VCaP (cell line): ENCODE measurements around the gene KLK6.
"Not testable (repeated sequence)": the region's sequence is repeated elsewhere in the genome, so short reads cannot be mapped to it uniquely, and the experiment has no call there.

Experiments used
- H3K27ac ChIP-seq: fragments of 450-650 bp; 2 replicates; pipeline ENCODE4 v1.5.1; 2017
- TF ChIP-seq, protein P1 (sequence below): fragments of 450-650 bp; conservative IDR thresholded peaks from 2 replicates; pipeline ENCODE4 v1.5.1; 2017; ENCODE audit warnings: mild to moderate bottlenecking, moderate library complexity

Gene KLK6

DNA sequence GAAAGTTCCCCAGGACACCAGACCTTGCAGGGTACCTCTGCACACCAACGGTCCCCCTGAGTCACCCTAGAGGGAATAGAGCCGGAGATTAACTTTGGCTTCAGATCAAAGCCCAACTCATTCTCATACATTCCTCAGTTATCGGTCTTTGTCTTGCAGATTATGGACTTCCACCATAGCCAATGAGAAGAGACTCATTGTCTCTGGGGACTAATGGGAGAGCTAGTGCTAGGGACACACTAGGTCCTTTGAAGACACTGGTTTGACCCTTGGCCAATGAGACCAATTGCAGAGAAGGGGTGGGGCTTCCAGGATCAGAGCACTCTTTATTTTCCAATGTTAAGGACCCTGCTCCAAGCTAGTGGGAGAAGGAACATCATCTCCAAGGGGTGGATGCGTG, 8.2 kb upstream of the KLK6 start:
- TF ChIP-seq, protein P1, sequence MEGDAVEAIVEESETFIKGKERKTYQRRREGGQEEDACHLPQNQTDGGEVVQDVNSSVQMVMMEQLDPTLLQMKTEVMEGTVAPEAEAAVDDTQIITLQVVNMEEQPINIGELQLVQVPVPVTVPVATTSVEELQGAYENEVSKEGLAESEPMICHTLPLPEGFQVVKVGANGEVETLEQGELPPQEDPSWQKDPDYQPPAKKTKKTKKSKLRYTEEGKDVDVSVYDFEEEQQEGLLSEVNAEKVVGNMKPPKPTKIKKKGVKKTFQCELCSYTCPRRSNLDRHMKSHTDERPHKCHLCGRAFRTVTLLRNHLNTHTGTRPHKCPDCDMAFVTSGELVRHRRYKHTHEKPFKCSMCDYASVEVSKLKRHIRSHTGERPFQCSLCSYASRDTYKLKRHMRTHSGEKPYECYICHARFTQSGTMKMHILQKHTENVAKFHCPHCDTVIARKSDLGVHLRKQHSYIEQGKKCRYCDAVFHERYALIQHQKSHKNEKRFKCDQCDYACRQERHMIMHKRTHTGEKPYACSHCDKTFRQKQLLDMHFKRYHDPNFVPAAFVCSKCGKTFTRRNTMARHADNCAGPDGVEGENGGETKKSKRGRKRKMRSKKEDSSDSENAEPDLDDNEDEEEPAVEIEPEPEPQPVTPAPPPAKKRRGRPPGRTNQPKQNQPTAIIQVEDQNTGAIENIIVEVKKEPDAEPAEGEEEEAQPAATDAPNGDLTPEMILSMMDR: no peak
- no peak overlapping the region for H3K27ac ChIP-seq

DNA sequence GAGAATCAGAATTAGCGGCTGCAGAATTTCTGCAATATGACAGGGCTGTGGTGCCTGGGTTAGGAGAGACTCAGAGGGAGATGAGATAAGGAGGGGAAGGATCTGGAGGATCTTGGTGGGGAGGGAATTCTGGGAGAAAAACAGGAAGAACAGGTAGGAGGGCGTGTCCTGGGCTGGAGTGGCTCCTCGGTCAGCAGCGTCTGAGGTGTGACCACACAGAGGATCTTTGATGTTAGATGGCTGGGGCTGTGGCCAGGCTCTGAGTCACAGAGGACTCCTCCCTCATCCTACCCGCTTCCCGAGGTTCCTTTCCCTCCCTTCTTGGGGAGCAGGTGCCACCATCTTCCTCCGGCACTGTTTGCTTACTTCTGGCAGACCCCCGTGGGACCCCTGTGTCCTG, 6.4 kb upstream of the KLK6 start:
- TF ChIP-seq, protein P1: no peak
- H3K27ac ChIP-seq: peak overlapping the region; percentile 34; the same call in 1 of the 2 replicates

DNA sequence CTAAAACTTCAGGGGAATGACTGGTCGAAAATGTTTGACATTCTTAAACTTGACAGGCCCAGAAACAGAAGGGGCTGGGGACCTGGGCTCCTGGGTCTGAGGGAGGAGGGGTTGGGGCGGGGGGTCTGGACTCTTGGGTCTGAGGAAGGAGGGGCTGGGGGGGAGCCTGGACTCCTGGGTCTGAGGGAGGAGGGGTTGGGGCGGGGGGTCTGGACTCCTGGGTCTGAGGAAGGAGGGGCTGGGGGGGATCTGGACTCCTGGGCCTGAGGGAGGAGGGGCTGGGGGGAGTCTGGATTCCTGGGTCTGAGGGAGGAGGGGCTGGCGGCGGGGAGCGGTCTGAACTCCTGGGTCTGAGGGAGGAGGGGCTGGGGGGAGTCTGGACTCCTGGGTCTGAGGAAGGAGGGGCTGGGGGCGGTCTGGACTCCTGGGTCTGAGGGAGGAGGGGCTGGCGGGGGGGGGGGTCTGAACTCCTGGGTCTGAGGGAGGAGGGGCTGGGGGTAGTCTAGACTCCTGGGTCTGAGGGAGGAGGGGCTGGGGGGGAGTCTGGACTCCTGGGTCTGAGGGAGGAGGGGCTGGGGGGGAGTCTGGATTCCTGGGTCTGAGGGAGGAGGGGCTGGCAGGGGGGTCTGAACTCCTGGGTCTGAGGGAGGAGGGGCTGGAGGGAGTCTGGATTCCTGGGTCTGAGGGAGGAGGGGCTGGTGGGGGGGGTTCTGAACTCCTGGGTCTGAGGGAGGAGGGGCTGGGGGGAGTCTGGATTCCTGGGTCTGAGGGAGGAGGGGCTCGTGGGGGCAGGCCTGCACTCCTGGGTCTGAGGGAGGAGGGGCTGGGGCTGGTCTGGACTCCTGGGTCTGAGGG, 5.5 kb upstream of the KLK6 start:
- no peak overlapping the region for H3K27ac ChIP-seq
- TF ChIP-seq, protein P1: no peak

DNA sequence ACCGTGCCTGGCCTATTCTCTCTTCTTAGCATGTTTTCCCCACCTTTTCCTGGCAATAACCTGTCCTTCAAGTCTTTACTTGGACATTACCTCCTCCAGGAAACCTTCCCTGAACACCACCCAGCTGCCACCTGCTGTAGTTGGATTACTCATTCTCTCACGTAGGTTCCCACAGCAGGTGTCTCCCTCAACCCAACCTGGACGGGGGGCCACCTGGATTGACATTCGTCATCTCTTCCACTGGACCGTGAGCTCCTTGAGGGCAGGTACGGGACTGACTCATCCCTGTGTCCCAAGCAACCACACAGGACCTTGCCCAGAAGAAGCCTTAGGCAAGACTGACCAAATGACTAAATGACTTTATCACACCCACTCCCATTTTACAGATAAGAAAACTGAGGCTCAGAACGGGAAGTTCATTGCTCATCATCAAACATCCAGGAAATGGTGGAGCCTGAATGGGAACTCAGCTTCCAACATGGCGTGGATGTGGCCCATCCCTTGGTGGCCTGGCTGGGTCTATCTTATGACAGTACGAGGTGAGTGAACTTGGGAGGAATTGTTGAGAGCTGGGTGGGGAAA, 3.5 kb upstream of the KLK6 start:
- TF ChIP-seq, protein P1: no peak
- H3K27ac ChIP-seq: no peak overlapping the region

DNA sequence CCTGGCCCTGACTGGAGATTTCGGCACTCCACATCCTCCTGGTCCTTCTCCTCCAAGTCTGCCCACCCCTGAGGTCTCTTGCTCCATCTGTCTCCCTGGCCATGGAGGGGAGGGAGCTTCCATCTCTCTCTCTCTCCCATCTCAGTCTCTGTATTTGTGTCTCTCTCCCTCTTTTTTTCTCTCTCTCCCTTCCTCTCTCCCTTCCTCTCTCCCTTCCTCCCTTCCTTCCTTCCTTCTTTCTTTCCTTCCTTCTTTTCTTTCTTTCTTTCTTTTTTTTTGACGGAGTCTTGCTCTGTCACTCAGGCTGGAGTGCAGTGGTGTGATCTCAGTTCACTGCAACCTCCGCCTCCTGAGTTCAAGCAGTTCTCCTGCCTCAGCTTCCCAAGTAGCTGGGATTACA, 419 bp upstream of the KLK6 start:
- H3K27ac ChIP-seq: not testable (repeated sequence)

DNA sequence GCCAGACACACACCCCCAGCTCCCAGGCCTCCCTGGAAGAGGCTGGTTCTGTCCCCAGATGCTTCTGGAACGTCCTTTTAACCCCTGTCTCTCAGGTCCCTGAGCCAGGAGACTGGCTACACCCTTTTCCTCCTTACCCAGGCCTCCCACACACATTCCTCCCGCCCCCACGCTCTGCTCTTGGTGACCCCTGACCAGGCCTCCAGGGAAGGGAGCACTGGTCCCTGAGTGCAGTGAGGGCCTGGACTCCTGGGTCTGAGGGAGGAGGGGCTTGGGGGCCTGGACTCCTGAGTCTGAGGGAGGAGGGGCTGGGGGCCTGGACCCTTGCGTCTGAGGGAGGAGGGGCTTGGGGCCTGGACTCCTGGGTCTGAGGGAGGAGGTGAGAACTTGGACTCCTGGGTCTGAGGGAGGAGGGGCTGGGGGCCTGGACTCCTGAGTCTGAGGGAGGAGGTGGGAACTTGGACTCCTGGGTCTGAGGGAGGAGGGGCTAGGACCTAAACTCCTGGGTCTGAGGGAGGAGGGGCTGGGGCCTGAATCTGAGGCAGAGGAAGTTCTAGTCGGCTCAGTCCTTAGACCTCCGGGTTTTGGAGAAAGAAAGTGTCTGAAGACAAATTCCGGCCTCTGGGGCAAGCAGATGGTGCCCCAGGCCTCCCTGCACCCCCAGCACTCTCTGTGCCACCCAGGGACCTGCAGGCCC, 527 bp downstream of the KLK6 start:
- TF ChIP-seq, protein P1: no peak
- no peak overlapping the region for H3K27ac ChIP-seq

DNA sequence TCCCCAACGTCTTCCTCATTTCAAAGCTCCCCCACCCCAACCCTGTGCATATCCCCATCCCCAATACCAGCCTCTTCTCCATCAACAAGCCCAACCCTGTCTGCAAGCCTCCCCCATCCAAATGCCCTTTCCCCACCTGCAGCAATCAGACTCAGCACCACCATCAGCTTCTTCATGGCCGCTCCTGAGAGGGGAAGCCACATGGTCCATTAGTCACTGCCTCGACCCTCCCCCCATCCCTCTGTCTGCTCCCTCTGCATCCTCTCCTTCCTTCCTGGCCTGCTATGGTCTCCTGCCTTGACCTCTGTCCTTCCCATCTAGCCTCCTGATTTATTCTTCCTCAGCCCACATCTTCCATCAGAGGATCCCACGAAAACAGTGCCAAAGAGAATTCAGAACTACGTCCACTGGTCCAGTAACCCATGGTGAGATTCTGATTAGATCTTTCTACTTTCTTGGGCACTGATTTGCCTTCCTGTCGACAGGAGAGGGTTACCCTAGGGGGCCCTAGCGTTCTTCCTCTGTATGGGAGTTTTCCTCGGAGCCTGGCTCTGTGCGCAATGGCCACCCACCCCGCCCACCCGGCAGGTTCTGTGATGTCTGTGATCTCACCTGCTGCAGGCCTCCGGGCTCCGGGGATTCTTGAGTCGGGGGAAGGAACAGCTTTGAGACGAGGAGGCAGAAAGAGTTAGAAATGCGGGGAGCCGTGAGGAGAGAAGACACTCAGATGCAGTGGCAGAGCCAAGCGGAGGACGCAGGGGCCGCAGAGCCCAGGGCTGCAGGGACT, 1.3 kb downstream of the KLK6 start:
- no peak overlapping the region for H3K27ac ChIP-seq
- TF ChIP-seq, protein P1: no peak
